ENCODE data around the gene CELF2. TPM values are rescaled to one million over a fixed set of nuclear protein-coding genes. Genes with fewer than 3 reads are reported as not detected.

CELF2 gene
- total and polyA plus RNA-seq, 2 of the 4 experiments (the other 2 are of a cell fraction), result 3.5 to 6.6 TPM

- no peak overlapping the region for H2BK5ac ChIP-seq (ENCODE audit: low read depth, low read length, poor library complexity, severe bottlenecking)
- no peak overlapping the region for H2BK15ac ChIP-seq (ENCODE audit: low read depth, low read length)
- H2BK20ac ChIP-seq (ENCODE audit: low read depth, low read length), result no peak overlapping the region
- peaks cover 2% of the 10 kb centered on the region; the same call in 1 of the 2 replicates for H3K9me3 ChIP-seq (ENCODE audit: control insufficient read depth, insufficient read depth, low read length)
- H3K4me1 ChIP-seq (ENCODE audit: control insufficient read depth, insufficient read depth, low read length), result peaks cover 2% of the 10 kb centered on the region; the same call in 1 of the 2 replicates
- no peak overlapping the region for H2AFZ ChIP-seq (replicated peaks; ENCODE audit: low read length, poor library complexity)
- no peak overlapping the region for H4K8ac ChIP-seq (ENCODE audit: low read depth in 2 of 2, low read length in 2 of 2)
- ChIA-PET CTCF (interaction anchor here (0.6 kb wide), 1 partner anchor 1505 kb away, joined by 3 read pairs; no protein-coding TSS in a partner anchor), POLR2A (ENCODE audit: unreplicated experiment) (no interaction called here)
- TF ChIP-seq MXI1 (IDR thresholded peaks at IDR 0.05; ENCODE audit: borderline replicate concordance, low read depth, low read length), result no peak
- TF ChIP-seq NFE2L2 (IDR thresholded peaks at IDR 0.05; ENCODE audit: low read depth, low read length), result no peak
- no peak for TF ChIP-seq BHLHE40 (IDR thresholded peaks at IDR 0.05; ENCODE audit: low read depth, low read length)
- TF ChIP-seq USF2 (IDR thresholded peaks at IDR 0.05; ENCODE audit: low read depth, low read length), result no peak
- no peak for TF ChIP-seq MAFK (IDR thresholded peaks at IDR 0.05; ENCODE audit: low read depth, low read length)
- H3K14ac ChIP-seq (replicated peaks; ENCODE audit: low read depth, low read length), result no peak overlapping the region
- in situ Hi-C loops (cut with MboI; ENCODE audit: low sequenced_read_pairs) (no loop called here), dilution Hi-C loops (cut with HindIII; ENCODE audit: low sequenced_read_pairs, unreplicated experiment) (no loop called here), intact Hi-C loops (cut with micrococcal nuclease) (no loop called here)
- no peak overlapping the region for H4K5ac ChIP-seq (ENCODE audit: low read depth, low read length)
- no peaks in the 10 kb centered on the region for H4K20me1 ChIP-seq (ENCODE audit: insufficient read depth, low read length)
- BruUV-seq (replicated peaks), result no TSS peak
- no peak overlapping the region for H3K9ac ChIP-seq (ENCODE audit: low read depth, low read length)
- H3K4me2 ChIP-seq (ENCODE audit: low read depth, low read length), result no peak overlapping the region
- ATAC-seq (ENCODE audit: low read depth) (no peak), DNase-seq (no peak)
- no peak overlapping the region for H3K27ac ChIP-seq (ENCODE audit: insufficient read depth, low read length)
- no peak overlapping the region for H3K56ac ChIP-seq (ENCODE audit: extremely low read depth, insufficient read depth, low read length)
- no peak overlapping the region for H3K4me3 ChIP-seq (ENCODE audit: insufficient read depth, low read depth, low read length)
- H3K79me1 ChIP-seq (ENCODE audit: low read depth in 1 of 2, low read length in 2 of 2), result no peaks in the 10 kb centered on the region
- no peak overlapping the region for H2AK9ac ChIP-seq (replicated peaks; ENCODE audit: low read depth, low read length, poor library complexity)
- no peak overlapping the region for H3K4ac ChIP-seq (ENCODE audit: low read depth, low read length)
- H3K27me3 ChIP-seq (ENCODE audit: control insufficient read depth, insufficient read depth, low read length), result peaks cover 46% of the 10 kb centered on the region
- no peak overlapping the region for H4K91ac ChIP-seq (ENCODE audit: insufficient read depth, low read depth, low read length)
- H3K9me1 ChIP-seq (ENCODE audit: insufficient read depth, low read length), result no peaks in the 10 kb centered on the region
- H3K18ac ChIP-seq (ENCODE audit: low read depth, low read length), result no peak overlapping the region
- 71% methylated on average over 6 of the region's 14 CpGs; no CpG with 5 or more reads in 1 of the 2 experiments for WGBS, 2 experiments (ENCODE audit: extremely low coverage in 2 of 2, insufficient read length in 1 of 2)
- no peak overlapping the region for H2AK5ac ChIP-seq (ENCODE audit: low read depth, low read length)
- no peaks in the 10 kb centered on the region for H3K36me3 ChIP-seq (ENCODE audit: control insufficient read depth, insufficient read depth, low read length)
- H3K23ac ChIP-seq (ENCODE audit: low read depth, low read length), result no peak overlapping the region
- no peak overlapping the region for H2BK120ac ChIP-seq (ENCODE audit: low read depth, low read length)
These were observed 2.8 kb upstream of the CELF2 start for GRCh38 chr10:11014671-11015445.
